H9 (cell line): ENCODE measurements around the gene FAM53A. TPM values are rescaled to one million over a fixed set of nuclear protein-coding genes. Genes with fewer than 3 reads are reported as not detected.
A peak's percentile ranks its signal among the peaks of the same experiment; 100 is the strongest.

Experiments used
- DNase-seq: peaks from one replicate; pipeline ENCODE4 v3.0.0-alpha.2; 2017
- H2AFZ ChIP-seq: one replicate; pipeline ENCODE4 v1.6.1; 2013; ENCODE audit warnings: mild to moderate bottlenecking, low read length, control low read depth, moderate library complexity
- H2AK5ac ChIP-seq: 2 replicates; pipeline ENCODE4 v1.6.1; 2013; ENCODE audit warnings: low read length, control low read depth, mixed read lengths; ENCODE audit not compliant: insufficient read length
- H2BK120ac ChIP-seq: one replicate; pipeline ENCODE4 v1.6.1; 2013; ENCODE audit warnings: low read depth, mild to moderate bottlenecking, low read length, control low read depth, inconsistent platforms; ENCODE audit not compliant: poor library complexity, severe bottlenecking
- H2BK12ac ChIP-seq: 2 replicates; pipeline ENCODE4 v1.6.1; 2013; ENCODE audit warnings: low read length, control low read depth, mixed read lengths, low read depth; ENCODE audit not compliant: insufficient read length
- H2BK15ac ChIP-seq: 2 replicates; pipeline ENCODE4 v1.6.1; 2013; ENCODE audit warnings: low read depth, low read length, control low read depth
- H2BK20ac ChIP-seq: one replicate; pipeline ENCODE4 v1.6.1; 2013; ENCODE audit warnings: low read depth, mild to moderate bottlenecking, low read length, control low read depth, inconsistent platforms; ENCODE audit not compliant: poor library complexity, severe bottlenecking
- H2BK5ac ChIP-seq: 2 replicates; pipeline ENCODE4 v1.6.1; 2013; ENCODE audit warnings: low read length, control low read depth, mixed read lengths; ENCODE audit not compliant: insufficient read length
- H3K14ac ChIP-seq: 2 replicates; pipeline ENCODE4 v1.6.1; 2013; ENCODE audit warnings: low read length, control low read depth; ENCODE audit not compliant: insufficient read depth
- H3K18ac ChIP-seq: 2 replicates; pipeline ENCODE4 v1.6.1; 2013; ENCODE audit warnings: low read depth, mild to moderate bottlenecking, mixed read lengths, low read length, control low read depth; ENCODE audit not compliant: insufficient read length
- H3K23ac ChIP-seq: 2 replicates; pipeline ENCODE4 v1.6.1; 2013; ENCODE audit warnings: low read length, control low read depth, mixed read lengths, low read depth; ENCODE audit not compliant: insufficient read length
- H3K23me2 ChIP-seq: 2 replicates; pipeline ENCODE4 v1.6.1; 2013; ENCODE audit warnings: low read depth, mild to moderate bottlenecking, mixed read lengths, low read length, control low read depth; ENCODE audit not compliant: insufficient read length, poor library complexity, severe bottlenecking
- H3K27ac ChIP-seq: 2 replicates; pipeline ENCODE4 v1.5.1; 2013; ENCODE audit warnings: low read length, control low read depth, mixed read lengths, low read depth; ENCODE audit not compliant: insufficient read length
- H3K27me3 ChIP-seq: 2 replicates; pipeline ENCODE4 v1.6.1; 2013; ENCODE audit warnings: low read length, control low read depth, inconsistent platforms; ENCODE audit not compliant: insufficient read depth
- H3K4ac ChIP-seq: 2 replicates; pipeline ENCODE4 v1.6.1; 2013; ENCODE audit warnings: low read depth, mild to moderate bottlenecking, control low read depth, inconsistent platforms, low read length, moderate library complexity
- H3K4me1 ChIP-seq: 2 replicates; pipeline ENCODE4 v1.6.1; 2013; ENCODE audit warnings: low read length, control low read depth, inconsistent platforms; ENCODE audit not compliant: insufficient read depth
- H3K4me2 ChIP-seq: 2 replicates; pipeline ENCODE4 v1.6.1; 2013; ENCODE audit warnings: low read length, control low read depth, mixed read lengths; ENCODE audit not compliant: insufficient read length, insufficient read depth
- H3K56ac ChIP-seq: 2 replicates; pipeline ENCODE4 v1.6.1; 2013; ENCODE audit warnings: low read depth, mild to moderate bottlenecking, mixed read lengths, low read length, control low read depth; ENCODE audit not compliant: insufficient read length
- H3K79me1 ChIP-seq: 2 replicates; pipeline ENCODE4 v1.6.1; 2013; ENCODE audit warnings: low read depth, mild to moderate bottlenecking, moderate library complexity, low read length, control low read depth, inconsistent platforms; ENCODE audit not compliant: insufficient read depth, poor library complexity, severe bottlenecking
- H3K79me2 ChIP-seq: 2 replicates; pipeline ENCODE4 v1.6.1; 2013; ENCODE audit warnings: low read length, control low read depth, inconsistent platforms; ENCODE audit not compliant: insufficient read depth
- H3K9ac ChIP-seq: 2 replicates; pipeline ENCODE4 v1.6.1; 2013; ENCODE audit warnings: low read length, control low read depth, mixed read lengths; ENCODE audit not compliant: insufficient read length; ENCODE audit errors: extremely low read depth
- H3K9me3 ChIP-seq: one replicate; pipeline ENCODE4 v1.6.1; 2013; ENCODE audit warnings: low read depth, low read length, inconsistent platforms; ENCODE audit not compliant: control insufficient read depth
- H3T11ph ChIP-seq: one replicate; pipeline ENCODE4 v1.6.1; 2013; ENCODE audit warnings: mild to moderate bottlenecking, low read length, control low read depth, inconsistent platforms
- H4K20me1 ChIP-seq: one replicate; pipeline ENCODE4 v1.6.1; 2013; ENCODE audit not compliant: control insufficient read depth, insufficient read length, insufficient read depth
- H4K5ac ChIP-seq: 2 replicates; pipeline ENCODE4 v1.6.1; 2013; ENCODE audit warnings: low read depth, mild to moderate bottlenecking, mixed read lengths, low read length, control low read depth; ENCODE audit not compliant: insufficient read length
- H4K8ac ChIP-seq: replicated peaks from 2 replicates; pipeline ENCODE4 v1.6.1; 2013; ENCODE audit warnings: low read length, control low read depth, mixed read lengths, low read depth; ENCODE audit not compliant: insufficient read length
- H4K91ac ChIP-seq: 2 replicates; pipeline ENCODE4 v1.6.1; 2013; ENCODE audit warnings: low read depth, mild to moderate bottlenecking, moderate library complexity, mixed read lengths, low read length, control low read depth; ENCODE audit not compliant: insufficient read length
- H3K27ac Mint-ChIP-seq, 3 experiments: 2 replicates in 2 of 3; 3 replicates in 1 of 3; pipeline ENCODE4 v1.8.0; 2020 to 2021; ENCODE audit warnings: mixed read lengths in 3 of 3, mild to moderate bottlenecking in 1 of 3, moderate library complexity in 1 of 3
- H3K27me3 Mint-ChIP-seq: 2 replicates; pipeline ENCODE4 v1.8.0; 2021; ENCODE audit warnings: low read depth, mild to moderate bottlenecking, moderate library complexity, mixed read lengths
- H3K36me3 Mint-ChIP-seq, 3 experiments: 2 replicates in 2 of 3; 3 replicates in 1 of 3; pipeline ENCODE4 v1.8.0; 2020 to 2021; ENCODE audit warnings: low read depth in 3 of 3, mixed read lengths in 3 of 3; ENCODE audit not compliant: insufficient read depth in 1 of 3
- H3K4me1 Mint-ChIP-seq, 2 experiments: 2 replicates each; pipeline ENCODE4 v1.8.0; 2020; ENCODE audit warnings: mixed read lengths in 2 of 2
- H3K4me3 Mint-ChIP-seq, 2 experiments: 2 replicates in 1 of 2; 3 replicates in 1 of 2; pipeline ENCODE4 v1.8.0; 2020 to 2021; ENCODE audit warnings: mild to moderate bottlenecking in 2 of 2, mixed read lengths in 2 of 2, moderate library complexity in 1 of 2
- H3K9me3 Mint-ChIP-seq, 2 experiments: 2 replicates in 1 of 2; 3 replicates in 1 of 2; pipeline ENCODE4 v1.8.0; 2020; ENCODE audit warnings: mild to moderate bottlenecking in 2 of 2, mixed read lengths in 2 of 2, moderate library complexity in 1 of 2
- WGBS: extraction: QIAGEN DNeasy Blood & Tissue Kit; methylation state at CpG from one replicate; pipeline ENCODE4 v1.1.7; 2013; ENCODE audit warnings: missing lambda C conversion rate, low lambda C conversion rate, mixed read lengths; ENCODE audit not compliant: insufficient read length; ENCODE audit errors: extremely low coverage; 5-methylcytosine and 5-hydroxymethylcytosine counted together
- total RNA-seq: library from RNA; stranded (reverse); gene quantifications from 2 replicates; pipeline ENCODE4 v1.2.1, GENCODE V29; 2021
- TF ChIP-seq, protein P1 (sequence below): fragments of 200-600 bp; sonication (generic); conservative IDR thresholded peaks from 3 replicates; pipeline ENCODE4 v1.8.0; 2021; ENCODE audit warnings: antibody characterized with exemption, mild to moderate bottlenecking

Gene FAM53A
- total RNA-seq, 1 experiment from 2014 or later = 2.4 TPM

DNA sequence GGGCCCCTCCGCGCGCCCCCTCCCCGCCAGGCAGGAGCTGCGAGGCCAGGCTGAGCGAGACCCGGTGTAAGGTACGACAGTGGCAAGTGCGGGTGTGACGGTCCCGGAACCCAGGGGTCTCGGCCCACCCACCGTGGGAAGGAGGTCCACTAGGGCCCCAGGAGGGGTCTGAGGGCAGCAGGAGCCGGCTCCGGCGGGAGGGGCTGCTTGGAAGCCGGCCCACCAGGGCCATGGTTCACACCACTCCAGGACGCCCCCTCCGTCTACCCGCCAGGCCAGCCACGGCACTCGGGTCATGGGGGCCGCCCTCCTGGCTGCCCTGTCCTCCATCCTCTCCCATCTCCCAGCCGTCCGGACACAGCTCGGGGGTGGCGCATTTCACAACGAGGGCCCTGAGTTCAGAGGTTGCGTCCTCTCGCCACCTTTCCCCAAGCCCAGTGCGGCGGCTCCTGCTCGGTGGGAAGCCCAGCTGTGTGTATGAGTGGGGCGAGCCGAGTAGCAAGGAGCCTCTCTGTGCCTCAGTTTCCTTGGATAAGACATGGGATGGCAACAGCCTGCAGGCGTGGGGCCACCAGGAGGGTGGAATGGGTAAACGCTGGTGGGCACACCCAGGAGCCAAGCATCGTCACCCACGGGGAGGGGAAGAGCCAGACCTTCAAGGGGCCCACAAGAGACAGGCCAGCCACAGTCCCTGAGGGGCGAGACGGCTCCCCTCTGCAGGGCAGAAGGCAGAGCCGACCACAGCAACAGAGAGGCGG is 81.3 kb downstream of the FAM53A start:
- H3K4ac ChIP-seq = no peak overlapping the region
- no peaks in the 10 kb centered on the region for H3K9me3 Mint-ChIP-seq
- no peaks in the 10 kb centered on the region for H3K9me3 ChIP-seq
- no peak overlapping the region for H3T11ph ChIP-seq
- H3K14ac ChIP-seq = no peak overlapping the region
- no peaks in the 10 kb centered on the region for H3K27me3 ChIP-seq
- no peak overlapping the region for H3K18ac ChIP-seq
- no peaks in the 10 kb centered on the region for H3K79me1 ChIP-seq
- no peak overlapping the region for H2BK15ac ChIP-seq
- no peak overlapping the region for H2BK20ac ChIP-seq
- no peak overlapping the region for H2BK12ac ChIP-seq
- no peaks in the 10 kb centered on the region; a peak in 1 of 7 replicates for H3K36me3 Mint-ChIP-seq
- no peak overlapping the region for H2AFZ ChIP-seq
- no peaks in the 10 kb centered on the region for H3K23me2 ChIP-seq
- H2AK5ac ChIP-seq = no peak overlapping the region
- H4K91ac ChIP-seq = no peak overlapping the region
- H2BK5ac ChIP-seq = no peak overlapping the region
- TF ChIP-seq, protein P1, sequence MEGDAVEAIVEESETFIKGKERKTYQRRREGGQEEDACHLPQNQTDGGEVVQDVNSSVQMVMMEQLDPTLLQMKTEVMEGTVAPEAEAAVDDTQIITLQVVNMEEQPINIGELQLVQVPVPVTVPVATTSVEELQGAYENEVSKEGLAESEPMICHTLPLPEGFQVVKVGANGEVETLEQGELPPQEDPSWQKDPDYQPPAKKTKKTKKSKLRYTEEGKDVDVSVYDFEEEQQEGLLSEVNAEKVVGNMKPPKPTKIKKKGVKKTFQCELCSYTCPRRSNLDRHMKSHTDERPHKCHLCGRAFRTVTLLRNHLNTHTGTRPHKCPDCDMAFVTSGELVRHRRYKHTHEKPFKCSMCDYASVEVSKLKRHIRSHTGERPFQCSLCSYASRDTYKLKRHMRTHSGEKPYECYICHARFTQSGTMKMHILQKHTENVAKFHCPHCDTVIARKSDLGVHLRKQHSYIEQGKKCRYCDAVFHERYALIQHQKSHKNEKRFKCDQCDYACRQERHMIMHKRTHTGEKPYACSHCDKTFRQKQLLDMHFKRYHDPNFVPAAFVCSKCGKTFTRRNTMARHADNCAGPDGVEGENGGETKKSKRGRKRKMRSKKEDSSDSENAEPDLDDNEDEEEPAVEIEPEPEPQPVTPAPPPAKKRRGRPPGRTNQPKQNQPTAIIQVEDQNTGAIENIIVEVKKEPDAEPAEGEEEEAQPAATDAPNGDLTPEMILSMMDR = no peak
- no peaks in the 10 kb centered on the region for H3K4me1 ChIP-seq
- H3K56ac ChIP-seq = no peak overlapping the region
- H3K27me3 Mint-ChIP-seq = no peaks in the 10 kb centered on the region; the same call in 1 of the 2 replicates
- H4K8ac ChIP-seq = no peak overlapping the region
- no peak overlapping the region for H2BK120ac ChIP-seq
- H3K4me2 ChIP-seq = no peak overlapping the region
- peaks cover 0 to 18% of the 10 kb centered on the region in 2 experiments; a peak in 2 of 4 replicates for H3K4me1 Mint-ChIP-seq
- no peak overlapping the region for H3K23ac ChIP-seq
- no peak for DNase-seq
- no peak overlapping the region for H3K4me3 Mint-ChIP-seq
- WGBS = no CpG with 5 or more reads among the region's 43 CpGs
- H3K27ac ChIP-seq = no peak overlapping the region
- peak overlapping the region in 2 of 3 experiments; percentile 65 to 77; a peak in 1 of 7 replicates for H3K27ac Mint-ChIP-seq
- no peak overlapping the region for H3K9ac ChIP-seq
- H3K79me2 ChIP-seq = no peaks in the 10 kb centered on the region
- no peak overlapping the region for H4K5ac ChIP-seq
- no peaks in the 10 kb centered on the region for H4K20me1 ChIP-seq
